ENCODE data around the gene OR10H3.
"Not testable (repeated sequence)": the region's sequence is repeated elsewhere in the genome, so short reads cannot be mapped to it uniquely, and the experiment has no call there.

The OR10H3 gene

GRCh38 chr19:15748239-15748638, 10.5 kb downstream of the OR10H3 start:
- H3K4me2 ChIP-seq (ENCODE audit: low read length) = no peak overlapping the region
- no peak overlapping the region for H3K9ac ChIP-seq
- no peaks in the 10 kb centered on the region for H3K27me3 ChIP-seq (ENCODE audit: control insufficient read depth, insufficient read depth, low read length)
- H2AFZ ChIP-seq = no peak overlapping the region
- H3K9me3 ChIP-seq (ENCODE audit: control insufficient read depth, low read length) = no peaks in the 10 kb centered on the region
- H3K4me3 ChIP-seq (ENCODE audit: low read depth, low read length) = no peak overlapping the region
- H3K27ac ChIP-seq = no peak overlapping the region
- no peaks in the 10 kb centered on the region for H3K4me1 ChIP-seq
- H3K79me2 ChIP-seq = no peaks in the 10 kb centered on the region
- no peaks in the 10 kb centered on the region for H3K36me3 ChIP-seq (ENCODE audit: control insufficient read depth, insufficient read depth, low read length)
- no peak for TF ChIP-seq CTCF (IDR thresholded peaks at IDR 0.05)

- Histone ChIP-seq H3K4me3 (ENCODE audit: low read depth, low read length) (no peak overlapping the region), H3K4me2 (ENCODE audit: low read length) (no peak overlapping the region), H3K79me2 (no peaks in the 10 kb centered on the region), H3K4me1 (no peaks in the 10 kb centered on the region), H3K27ac (no peak overlapping the region), H2AFZ (no peak overlapping the region), H3K36me3 (ENCODE audit: control insufficient read depth, insufficient read depth, low read length) (no peaks in the 10 kb centered on the region), H3K27me3 (ENCODE audit: control insufficient read depth, insufficient read depth, low read length) (no peaks in the 10 kb centered on the region), H3K9me3 (ENCODE audit: control insufficient read depth, low read length) (no peaks in the 10 kb centered on the region), H3K9ac (no peak overlapping the region)
- TF ChIP-seq CTCF (IDR thresholded peaks at IDR 0.05) = no peak
These were observed 20.6 kb downstream of the OR10H3 start for GRCh38 chr19:15758379-15758778.

- Histone ChIP-seq H2AFZ (no peak overlapping the region), H3K4me2 (ENCODE audit: low read length) (no peak overlapping the region), H3K9ac (no peak overlapping the region), H3K79me2 (no peaks in the 10 kb centered on the region), H3K4me1 (no peaks in the 10 kb centered on the region), H3K27me3 (ENCODE audit: control insufficient read depth, insufficient read depth, low read length) (no peaks in the 10 kb centered on the region), H3K4me3 (ENCODE audit: low read depth, low read length) (no peak overlapping the region), H3K27ac (no peak overlapping the region), H3K9me3 (ENCODE audit: control insufficient read depth, low read length) (no peaks in the 10 kb centered on the region), H3K36me3 (ENCODE audit: control insufficient read depth, insufficient read depth, low read length) (no peaks in the 10 kb centered on the region)
- no peak for TF ChIP-seq CTCF (IDR thresholded peaks at IDR 0.05)
These were observed 22.3 kb downstream of the OR10H3 start for GRCh38 chr19:15759962-15760565.

- Histone ChIP-seq H3K4me3 (ENCODE audit: low read depth, low read length) (no peak overlapping the region), H3K4me2 (ENCODE audit: low read length) (no peak overlapping the region), H3K79me2 (no peaks in the 10 kb centered on the region), H3K27me3 (ENCODE audit: control insufficient read depth, insufficient read depth, low read length) (no peaks in the 10 kb centered on the region), H3K4me1 (no peaks in the 10 kb centered on the region), H3K9ac (no peak overlapping the region), H3K9me3 (ENCODE audit: control insufficient read depth, low read length) (no peaks in the 10 kb centered on the region), H3K36me3 (ENCODE audit: control insufficient read depth, insufficient read depth, low read length) (no peaks in the 10 kb centered on the region), H3K27ac (no peak overlapping the region), H2AFZ (no peak overlapping the region)
- no peak for TF ChIP-seq CTCF (IDR thresholded peaks at IDR 0.05)
These were observed 31.8 kb downstream of the OR10H3 start for GRCh38 chr19:15769586-15769985.

DNA sequence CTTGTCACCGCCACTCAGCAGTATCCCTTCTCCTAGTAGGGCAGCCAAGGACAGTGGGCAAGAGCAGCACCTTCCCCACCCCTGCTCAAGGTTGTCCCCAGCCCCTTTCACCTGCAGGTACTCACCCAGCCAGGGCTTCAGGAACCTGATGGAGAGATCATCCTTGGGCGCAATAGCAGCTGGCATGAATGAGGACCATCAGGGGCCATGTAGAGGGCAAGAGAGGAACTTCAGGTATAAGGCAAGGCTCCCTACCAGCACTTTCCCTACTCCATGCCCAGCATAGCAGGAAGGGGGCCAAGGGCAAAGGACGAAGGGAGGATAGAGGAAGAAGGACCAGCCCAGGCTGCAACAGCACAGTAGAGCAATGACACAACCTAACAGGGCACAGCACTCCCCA, 36.4 kb downstream of the OR10H3 start:
- not testable (repeated sequence) for H3K4me2 ChIP-seq (ENCODE audit: low read length); H3K9me3 ChIP-seq (ENCODE audit: control insufficient read depth, low read length); H3K4me1 ChIP-seq; H3K27me3 ChIP-seq (ENCODE audit: control insufficient read depth, insufficient read depth, low read length); H3K4me3 ChIP-seq (ENCODE audit: low read depth, low read length); H3K27ac ChIP-seq; H3K9ac ChIP-seq; H3K79me2 ChIP-seq; H3K36me3 ChIP-seq (ENCODE audit: control insufficient read depth, insufficient read depth, low read length); H2AFZ ChIP-seq
